Rectal smooth muscle tissue (tissue), 1 donor: Measurements from ENCODE around the gene ZNHIT2.

Source experiments
- H3K27ac ChIP-seq: one replicate; pipeline ENCODE4 v1.7.0; 2013; ENCODE audit warnings: low read depth, low read length, inconsistent platforms
- H3K27me3 ChIP-seq: one replicate; pipeline ENCODE4 v1.7.0; 2013; ENCODE audit warnings: low read length; ENCODE audit not compliant: control insufficient read depth, insufficient read depth
- H3K36me3 ChIP-seq: one replicate; pipeline ENCODE4 v1.7.0; 2013; ENCODE audit warnings: low read length; ENCODE audit not compliant: control insufficient read depth, insufficient read depth
- H3K4me1 ChIP-seq: one replicate; pipeline ENCODE4 v1.7.0; 2013; ENCODE audit warnings: low read length; ENCODE audit not compliant: control insufficient read depth, insufficient read depth
- H3K4me3 ChIP-seq: one replicate; pipeline ENCODE4 v1.7.0; 2013; ENCODE audit warnings: low read length
- H3K9ac ChIP-seq: one replicate; pipeline ENCODE4 v1.7.0; 2013; ENCODE audit warnings: low read length

Gene ZNHIT2

DNA sequence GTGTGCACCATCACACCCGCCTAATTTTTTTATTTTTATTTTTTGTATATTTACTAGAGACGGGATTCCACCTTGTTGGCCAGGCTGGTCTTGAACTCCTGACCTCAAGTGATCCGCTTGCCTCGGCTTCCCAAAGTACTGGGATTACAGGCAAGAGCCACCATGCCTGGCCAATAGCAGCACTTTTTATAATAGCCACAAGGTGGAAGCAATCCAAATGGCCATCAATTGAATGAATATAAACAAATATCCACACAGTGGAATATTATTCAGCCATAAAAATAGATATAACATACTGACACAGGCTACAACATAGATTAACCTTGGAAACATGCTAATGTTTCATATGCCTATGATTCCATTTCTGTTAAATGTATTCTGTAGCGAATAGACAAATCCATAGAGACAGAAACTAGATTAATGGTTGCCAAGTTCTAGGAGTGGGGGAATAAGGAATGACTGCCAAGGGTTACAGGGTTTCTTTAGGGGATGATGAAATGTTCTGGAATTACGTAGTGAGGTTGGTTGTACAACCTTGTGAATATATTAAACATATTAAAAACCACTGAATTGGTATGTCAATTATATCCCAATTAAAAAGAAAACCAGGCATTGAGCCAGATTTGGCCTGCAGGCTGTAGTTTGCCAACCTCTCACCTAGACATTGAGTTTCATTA is 16.7 kb downstream of the ZNHIT2 start:
- H3K27ac ChIP-seq: no peak overlapping the region

GRCh38 chr11:65096926-65097325 is 20.6 kb downstream of the ZNHIT2 start:
- Histone ChIP-seq H3K36me3 (no peaks in the 10 kb centered on the region), H3K4me3 (peak overlapping the region; percentile 40), H3K27ac (peak overlapping the region; percentile 76), H3K4me1 (peaks cover 10% of the 10 kb centered on the region), H3K27me3 (no peaks in the 10 kb centered on the region), H3K9ac (peak overlapping the region; percentile 26)

More for the DNA sequence above, 16.7 kb downstream of the ZNHIT2 start:
- peaks cover 8% of the 10 kb centered on the region for H3K4me1 ChIP-seq
- H3K4me3 ChIP-seq: no peak overlapping the region
- H3K9ac ChIP-seq: no peak overlapping the region
- no peaks in the 10 kb centered on the region for H3K27me3 ChIP-seq
- peaks cover 6% of the 10 kb centered on the region for H3K36me3 ChIP-seq

DNA sequence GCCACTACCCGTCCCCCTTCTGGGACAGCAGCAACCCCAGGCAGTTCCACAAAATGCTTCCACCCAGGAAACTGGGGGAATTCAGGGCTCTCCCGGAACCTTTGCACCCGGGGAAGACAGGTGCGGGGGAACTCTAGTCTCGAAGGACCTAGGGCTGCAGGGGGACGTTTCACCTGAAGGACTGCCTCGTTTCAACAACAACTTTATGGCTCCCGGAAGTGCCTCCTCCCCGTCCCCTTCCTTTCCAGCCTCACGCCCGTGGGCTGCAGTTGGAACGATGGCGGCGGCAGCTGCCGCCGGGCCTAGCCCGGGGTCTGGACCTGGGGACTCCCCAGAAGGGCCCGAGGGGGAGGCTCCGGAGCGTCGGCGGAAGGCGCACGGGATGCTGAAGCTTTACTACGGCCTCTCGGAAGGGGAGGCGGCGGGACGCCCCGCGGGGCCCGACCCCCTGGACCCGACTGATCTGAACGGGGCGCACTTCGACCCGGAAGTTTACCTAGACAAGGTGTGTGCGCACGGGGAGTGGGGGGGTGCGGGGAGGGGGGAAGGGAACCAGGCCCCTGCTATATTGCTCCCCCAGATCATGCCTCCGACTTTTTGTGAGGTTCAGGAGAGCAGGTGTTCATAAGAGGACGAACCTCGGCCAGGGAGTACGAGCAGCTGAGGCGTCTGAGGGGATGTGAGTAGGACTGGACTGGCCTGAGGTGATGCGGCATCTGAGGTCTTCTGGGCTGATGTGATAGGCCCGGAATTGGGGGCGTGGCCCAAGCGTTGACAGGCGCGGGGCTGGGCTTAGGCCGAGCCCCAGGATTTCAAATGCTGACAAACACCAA is 21.3 kb downstream of the ZNHIT2 start, which contains the start of gene VPS51:
VPS51 (plus strand) TSS at position 241 of the 833 bp plus-strand sequence; CDS start at position 278, 37 bp downstream.
- Histone ChIP-seq H3K36me3 (no peaks in the 10 kb centered on the region), H3K27me3 (no peaks in the 10 kb centered on the region), H3K27ac (peak within 1 kb of the TSS; percentile 76), H3K9ac (peak within 1 kb of the TSS; percentile 32), H3K4me3 (peak within 1 kb of the TSS; percentile 66), H3K4me1 (peaks cover 10% of the 10 kb centered on the region)

DNA sequence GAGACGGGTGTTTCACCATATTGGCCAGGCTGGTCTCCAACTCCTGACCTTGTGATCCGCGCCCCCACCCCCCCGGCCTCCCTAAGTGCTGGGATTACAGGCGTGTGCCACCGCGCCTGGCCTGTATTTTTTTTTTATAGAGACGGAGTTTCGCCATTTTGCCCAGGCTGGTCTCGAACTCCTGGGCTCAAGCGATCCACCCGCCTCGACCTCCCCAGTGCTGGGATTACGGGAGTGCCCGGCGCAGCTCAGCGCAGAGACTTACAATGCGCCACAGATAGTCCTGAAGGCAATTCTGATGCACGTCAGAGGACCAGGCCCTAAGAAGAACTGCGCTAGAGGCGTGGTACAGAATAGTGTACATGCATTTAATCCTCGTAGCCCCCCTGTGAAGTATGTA is 22.1 kb downstream of the ZNHIT2 start:
- H3K4me3 ChIP-seq: peak overlapping the region; percentile 66
- peaks cover 10% of the 10 kb centered on the region for H3K4me1 ChIP-seq
- H3K36me3 ChIP-seq: no peaks in the 10 kb centered on the region
- H3K27me3 ChIP-seq: no peaks in the 10 kb centered on the region
- H3K27ac ChIP-seq: peak overlapping the region; percentile 76
- H3K9ac ChIP-seq: no peak overlapping the region

DNA sequence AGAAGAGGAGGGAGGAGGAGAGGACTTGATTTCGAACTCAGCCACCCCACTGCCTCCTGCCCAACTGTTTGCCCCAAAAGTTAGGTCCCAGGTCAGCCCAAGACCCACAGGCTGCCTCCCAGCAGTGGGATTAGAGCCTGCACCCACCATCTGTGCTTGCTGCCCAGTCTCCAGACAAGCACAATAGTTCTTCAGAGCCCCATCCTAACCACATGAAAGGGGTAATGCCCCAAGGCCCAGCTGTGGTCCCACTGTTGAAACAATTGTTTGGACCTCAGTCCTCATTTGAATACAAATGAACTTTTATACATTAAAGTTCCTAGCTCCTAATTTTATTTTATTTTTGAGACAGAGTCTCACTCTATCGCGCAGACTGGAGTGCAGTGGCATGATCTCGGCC is 26.9 kb downstream of the ZNHIT2 start:
- H3K4me3 ChIP-seq: no peak overlapping the region
- no peak overlapping the region for H3K9ac ChIP-seq
- H3K27ac ChIP-seq: no peak overlapping the region
- peaks cover 11% of the 10 kb centered on the region for H3K36me3 ChIP-seq
- peaks cover under 1% of the 10 kb centered on the region for H3K4me1 ChIP-seq
- no peaks in the 10 kb centered on the region for H3K27me3 ChIP-seq

- H3K27me3 ChIP-seq: no peaks in the 10 kb centered on the region
- H3K36me3 ChIP-seq: peaks cover 11% of the 10 kb centered on the region
- peaks cover 1% of the 10 kb centered on the region for H3K4me1 ChIP-seq
- H3K9ac ChIP-seq: no peak overlapping the region
- no peak overlapping the region for H3K4me3 ChIP-seq
- H3K27ac ChIP-seq: no peak overlapping the region
These were observed 27.9 kb downstream of the ZNHIT2 start for GRCh38 chr11:65089621-65090020.

GRCh38 chr11:65087827-65088226 is 29.7 kb downstream of the ZNHIT2 start:
- peaks cover 11% of the 10 kb centered on the region for H3K36me3 ChIP-seq
- H3K9ac ChIP-seq: no peak overlapping the region
- H3K27ac ChIP-seq: no peak overlapping the region
- peaks cover 4% of the 10 kb centered on the region for H3K4me1 ChIP-seq
- H3K27me3 ChIP-seq: no peaks in the 10 kb centered on the region
- H3K4me3 ChIP-seq: no peak overlapping the region

- H3K4me1 ChIP-seq: peaks cover 4% of the 10 kb centered on the region
- peaks cover 11% of the 10 kb centered on the region for H3K36me3 ChIP-seq
- no peaks in the 10 kb centered on the region for H3K27me3 ChIP-seq
- H3K27ac ChIP-seq: no peak overlapping the region
- no peak overlapping the region for H3K4me3 ChIP-seq
- no peak overlapping the region for H3K9ac ChIP-seq
These were observed 30.3 kb downstream of the ZNHIT2 start for GRCh38 chr11:65087216-65087615.

DNA sequence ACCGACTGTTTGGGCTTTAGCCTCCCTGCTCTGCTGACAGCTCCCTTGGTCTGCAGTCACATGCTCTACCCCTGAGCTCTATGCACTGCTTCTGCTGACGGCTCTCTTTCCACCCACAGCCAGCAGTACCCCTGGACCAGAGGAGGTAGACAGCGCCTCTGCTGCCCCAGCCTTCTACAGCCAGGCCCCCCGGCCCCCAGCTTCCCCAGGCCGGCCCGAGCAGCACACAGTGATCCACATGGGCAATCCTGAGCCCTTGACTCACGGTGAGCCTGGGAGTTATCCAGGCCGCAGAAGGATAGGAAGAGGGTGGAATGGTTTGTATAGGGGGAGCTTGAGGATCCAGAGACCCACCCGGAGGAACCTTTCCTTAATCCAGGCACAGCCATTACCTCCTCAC is 30.7 kb downstream of the ZNHIT2 start:
- H3K4me3 ChIP-seq: no peak overlapping the region
- H3K27ac ChIP-seq: no peak overlapping the region
- H3K36me3 ChIP-seq: peaks cover 11% of the 10 kb centered on the region
- no peak overlapping the region for H3K9ac ChIP-seq
- peaks cover 4% of the 10 kb centered on the region for H3K4me1 ChIP-seq
- H3K27me3 ChIP-seq: no peaks in the 10 kb centered on the region

DNA sequence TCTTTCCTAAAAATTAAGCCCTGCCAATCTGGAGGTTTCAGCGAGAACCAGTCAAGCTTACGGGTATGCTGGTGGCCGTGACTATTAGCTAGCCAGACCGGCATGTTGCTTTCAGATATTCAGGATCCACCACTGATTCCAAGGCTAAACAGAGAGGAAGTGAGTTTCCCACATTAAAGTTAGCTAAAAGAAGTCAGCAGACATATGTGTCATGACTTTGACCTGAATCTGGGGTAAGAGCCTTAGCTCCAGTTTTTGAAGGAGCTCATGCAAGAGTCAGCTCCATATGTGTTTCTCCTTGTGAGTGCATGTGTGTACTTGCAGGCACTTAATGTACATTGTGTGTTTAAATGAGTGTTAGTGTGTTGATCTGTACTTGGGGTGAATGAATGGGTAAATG is 32.1 kb downstream of the ZNHIT2 start:
- peaks cover 4% of the 10 kb centered on the region for H3K4me1 ChIP-seq
- H3K27ac ChIP-seq: no peak overlapping the region

GRCh38 chr11:65084598-65085375 is 32.7 kb downstream of the ZNHIT2 start:
- Histone ChIP-seq H3K4me3 (peak overlapping the region; percentile 75), H3K27me3 (no peaks in the 10 kb centered on the region), H3K4me1 (peaks cover 4% of the 10 kb centered on the region), H3K36me3 (peaks cover 11% of the 10 kb centered on the region), H3K9ac (peak overlapping the region; percentile 88), H3K27ac (peak overlapping the region; percentile 91)

More for the DNA sequence above, 32.1 kb downstream of the ZNHIT2 start:
- Histone ChIP-seq H3K36me3 (peaks cover 11% of the 10 kb centered on the region), H3K27me3 (no peaks in the 10 kb centered on the region), H3K4me3 (no peak overlapping the region), H3K9ac (no peak overlapping the region)
